Neural progenitor cell (in vitro differentiated cells): Measurements from ENCODE around the gene PCSK2.

Source experiments
- CTCF ChIP-seq: fragments of 200-600 bp; sonication (generic); IDR thresholded peaks from 2 replicates; pipeline ENCODE4 v1.5.1; 2017; ENCODE audit warnings: antibody characterized with exemption, mild to moderate bottlenecking
- EZH2 ChIP-seq: fragments of 200-600 bp; sonication (generic); IDR thresholded peaks from 2 replicates; pipeline ENCODE4 v1.6.1; 2017; ENCODE audit warnings: antibody characterized with exemption, mild to moderate bottlenecking, moderate library complexity

GRCh38 chr20:17523326-17523725 lies 296.5 kb downstream of the PCSK2 start:
- TF ChIP-seq CTCF = no peak
- no peak for TF ChIP-seq EZH2
